Endothelial cell of umbilical vein (primary cell): ENCODE data around the gene NKX2-8. TPM values are rescaled to one million over a fixed set of nuclear protein-coding genes. Genes with fewer than 3 reads are reported as not detected.

ENCODE experiments used
- BruUV-seq: library from RNA; stranded (reverse); fragments of 400-500 nt; replicated peaks from 2 replicates; lab custom pipeline; 2021; lab: Mats Ljungman, UMichigan
- CTCF ChIA-PET: fragments of 300-600, 350-600 bp; sonication (Branson Sonifier 250); formaldehyde crosslinking; loops from one replicate; lab custom pipeline; 2021; ENCODE audit warnings: antibody characterized with exemption, inconsistent platforms; lab: Charles Lee
- POLR2A ChIA-PET: fragments of 300-600, 350-600 bp; sonication (Branson Sonifier 250); formaldehyde crosslinking; loops from one replicate; lab custom pipeline; 2021; ENCODE audit warnings: antibody characterized with exemption, inconsistent platforms; lab: Charles Lee
- DNase-seq: peaks from one replicate; pipeline ENCODE4 v3.0.0-alpha.2; 2011; ENCODE audit warnings: low read depth, low spot score
- FAIRE-seq: peaks from 2 replicates; lab custom pipeline; 2011; peaks lifted over from hg19 to GRCh38; lab: Jason Lieb, UNC
- H2AFZ ChIP-seq: 2 replicates; pipeline ENCODE4 v1.6.0; 2012; ENCODE audit warnings: low read depth, low read length, control low read depth, inconsistent platforms
- H3K27ac ChIP-seq: 2 replicates; pipeline ENCODE4 v1.5.1; 2011; ENCODE audit warnings: low read depth, mild to moderate bottlenecking, control low read depth, low read length, moderate library complexity; ENCODE audit not compliant: insufficient read depth
- H3K27me3 ChIP-seq, 2 experiments: 2 replicates each; pipeline versions ENCODE4 v1.6.0 to v1.6.1; 2011; ENCODE audit warnings: low read length in 2 of 2, mixed read lengths in 1 of 2; ENCODE audit not compliant: control insufficient read depth in 2 of 2, insufficient read depth in 2 of 2
- H3K36me3 ChIP-seq, 2 experiments: 2 replicates in 1 of 2; 3 replicates in 1 of 2; pipeline ENCODE4 v1.5.1; 2011; ENCODE audit warnings: low read length in 2 of 2, mild to moderate bottlenecking in 1 of 2, moderate library complexity in 1 of 2; ENCODE audit not compliant: control insufficient read depth in 2 of 2, insufficient read depth in 2 of 2; ENCODE audit errors: extremely low read depth in 1 of 2
- H3K4me1 ChIP-seq: 3 replicates; pipeline ENCODE4 v1.5.1; 2011; ENCODE audit warnings: mild to moderate bottlenecking, low read length; ENCODE audit not compliant: control insufficient read depth, insufficient read depth; ENCODE audit errors: extremely low read depth
- H3K4me2 ChIP-seq: 2 replicates; pipeline ENCODE4 v1.6.1; 2011; ENCODE audit warnings: low read length, control low read depth, mixed read lengths; ENCODE audit not compliant: insufficient read depth
- H3K4me3 ChIP-seq, 3 experiments: fragments of 200-600 bp in 1 of 3; sonication (generic), shearing (Covaris generic) in 1 of 3; replicated peaks in 1 of 3; 2 replicates each; pipeline ENCODE4 v1.5.1; 2011 to 2016; ENCODE audit warnings: control low read depth in 3 of 3, low read length in 3 of 3, mild to moderate bottlenecking in 2 of 3, inconsistent platforms in 1 of 3, low read depth in 1 of 3, moderate library complexity in 1 of 3; ENCODE audit not compliant: insufficient read depth in 1 of 3
- H3K79me2 ChIP-seq: 2 replicates; pipeline ENCODE4 v1.6.0; 2012; ENCODE audit warnings: low read length, inconsistent platforms; ENCODE audit not compliant: control insufficient read depth, insufficient read depth
- H3K9ac ChIP-seq: replicated peaks from 2 replicates; pipeline ENCODE3; 2011; ENCODE audit warnings: low read length, control low read depth; ENCODE audit not compliant: insufficient read depth; ENCODE audit errors: extremely low read depth
- H3K9me1 ChIP-seq: replicated peaks from 3 replicates; pipeline ENCODE4 v1.6.0; 2011; ENCODE audit warnings: mild to moderate bottlenecking, low read length; ENCODE audit not compliant: control insufficient read depth, insufficient read depth; ENCODE audit errors: extremely low read depth
- H3K9me3 ChIP-seq: replicated peaks from 2 replicates; pipeline ENCODE4 v1.5.1; 2012; ENCODE audit warnings: low read length, inconsistent platforms; ENCODE audit not compliant: control insufficient read depth, insufficient read depth
- H4K20me1 ChIP-seq: replicated peaks from 2 replicates; pipeline ENCODE3; 2011; ENCODE audit warnings: mild to moderate bottlenecking, low read length; ENCODE audit not compliant: control insufficient read depth, insufficient read depth; ENCODE audit errors: extremely low read depth
- CTCF ChIP-seq, 2 donors: IDR thresholded peaks; 1 replicate in 1 of 2; 2 replicates in 1 of 2; pipeline ENCODE4 v1.5.1; 2011; ENCODE audit warnings: low read length in 2 of 2, mild to moderate bottlenecking in 2 of 2, moderate library complexity in 2 of 2, control low read depth in 1 of 2, inconsistent platforms in 1 of 2, low read depth in 1 of 2; ENCODE audit not compliant: insufficient read depth in 1 of 2; ENCODE audit errors: extremely low read depth in 1 of 2
- EZH2 ChIP-seq: IDR thresholded peaks from 2 replicates; pipeline ENCODE4 v1.6.1; 2012; ENCODE audit warnings: borderline replicate concordance, low read depth, mild to moderate bottlenecking, moderate library complexity, low read length, inconsistent platforms; ENCODE audit not compliant: severe bottlenecking
- FOS ChIP-seq: IDR thresholded peaks from 2 replicates; pipeline ENCODE4 v1.6.1; 2011; ENCODE audit warnings: mild to moderate bottlenecking, low read length, moderate library complexity, borderline replicate concordance; ENCODE audit not compliant: insufficient read depth
- GATA2 ChIP-seq: IDR thresholded peaks from 2 replicates; pipeline ENCODE4 v1.7.0; 2011; ENCODE audit warnings: low read depth, mild to moderate bottlenecking, moderate library complexity, mixed read lengths, low read length; ENCODE audit not compliant: insufficient read length, insufficient read depth
- JUN ChIP-seq: IDR thresholded peaks from 2 replicates; pipeline ENCODE4 v1.6.1; 2011; ENCODE audit warnings: borderline replicate concordance, low read depth; ENCODE audit not compliant: insufficient read length, insufficient read depth
- MAX ChIP-seq: IDR thresholded peaks from 2 replicates; pipeline ENCODE4 v1.6.1; 2011; ENCODE audit not compliant: insufficient read depth, insufficient read length
- MYC ChIP-seq: IDR thresholded peaks from one replicate; pipeline ENCODE4 v1.6.1; 2011; ENCODE audit warnings: mild to moderate bottlenecking, low read depth, low read length
- POLR2A ChIP-seq: IDR thresholded peaks from 2 replicates; pipeline ENCODE4 v1.6.1; 2012; ENCODE audit warnings: low read depth, mild to moderate bottlenecking, control low read depth, low read length
- POLR2AphosphoS5 ChIP-seq: IDR thresholded peaks from 2 replicates; pipeline ENCODE4 v1.6.1; 2012; ENCODE audit warnings: low read depth, mild to moderate bottlenecking, control low read depth, low read length, moderate library complexity; ENCODE audit not compliant: insufficient read depth
- dilution Hi-C: fragments of 300-500 bp; cut with MboI; formaldehyde crosslinking; loops from one replicate; pipeline ENCODE4 v1.15.0; 2019; ENCODE audit warnings: low sequenced_read_pairs; ENCODE audit not compliant: extremely low pct_ligation_motif_present
- intact Hi-C: fragments of 100-400 bp; cut with micrococcal nuclease; formaldehyde crosslinking; loops from one replicate; pipeline ENCODE4 v1.10.0; 2022
- polyA plus RNA-seq, 4 experiments: library from polyadenylated mRNA; depleted of rRNA in 3 of 4; stranded (reverse) in 3 of 4; unstranded in 1 of 4; fragments of >200 nt; gene quantifications; 2 replicates each; pipeline versions ENCODE4 v1.2.1 to v1.2.3, GENCODE V29; 2011 to 2012; ENCODE audit warnings: missing spikeins in 1 of 4
- total RNA-seq: library from RNA; stranded (reverse); gene quantifications from 2 replicates; pipeline ENCODE4 v1.2.3, GENCODE V29; 2021

NKX2-8 gene
- total and polyA plus RNA-seq, 2 donors (not counting 3 experiments of a cell fraction or from before 2014, with no cell fraction given) = not detected

- Histone ChIP-seq H3K9ac (no peak overlapping the region), H3K27ac (no peak overlapping the region), H3K79me2 (no peaks in the 10 kb centered on the region), H3K27me3 (peaks cover 2 to 3% of the 10 kb centered on the region in 2 experiments), H3K4me3 (no peak overlapping the region), H3K9me1 (no peaks in the 10 kb centered on the region), H3K9me3 (no peaks in the 10 kb centered on the region), H4K20me1 (no peaks in the 10 kb centered on the region), H3K4me2 (no peak overlapping the region), H3K36me3 (no peaks in the 10 kb centered on the region), H3K4me1 (no peaks in the 10 kb centered on the region), H2AFZ (no peak overlapping the region)
- peak; percentile 72 to 73 for TF ChIP-seq CTCF (IDR thresholded peaks at IDR 0.05; ENCODE audit: extremely low read depth in 1 of 2, insufficient read depth in 1 of 2, low read depth in 1 of 2, low read length in 2 of 2)
- TF ChIP-seq GATA2 = no peak
- ChIA-PET POLR2A (no interaction called here), CTCF (interaction anchor here (0.6 to 3.9 kb wide), 16 partner anchors 11 to 725 kb away, joined by 3 to 89 read pairs (median 3); no protein-coding TSS in a partner anchor)
- dilution Hi-C loops (no loop called here), intact Hi-C loops (loop anchor here (1.0 to 2.0 kb wide), 3 partner anchors 52 to 722 kb away; no protein-coding TSS in a partner anchor)
- no TSS peak for BruUV-seq
- DNase-seq (peak; percentile 70), FAIRE-seq (peak; percentile 92)
Observed at GRCh38 chr14:36604757-36605505, 22.5 kb upstream of the NKX2-8 start.

GRCh38 chr14:36600431-36600830 is 18.0 kb upstream of the NKX2-8 start:
- H3K9me3 ChIP-seq = no peaks in the 10 kb centered on the region
- intact Hi-C loops = no loop called here
- POLR2A ChIA-PET = no interaction called here
- H3K4me2 ChIP-seq = no peak overlapping the region
- CTCF ChIA-PET = interaction anchor here (1.1 to 1.5 kb wide), 2 partner anchors 11 to 47 kb away, joined by 3 read pairs; no protein-coding TSS in a partner anchor
- no peak for DNase-seq
- H4K20me1 ChIP-seq = no peaks in the 10 kb centered on the region
- no peaks in the 10 kb centered on the region for H3K4me1 ChIP-seq
- no peaks in the 10 kb centered on the region for H3K79me2 ChIP-seq
- H3K27ac ChIP-seq = no peak overlapping the region
- no peak overlapping the region for H2AFZ ChIP-seq
- no peak overlapping the region for H3K4me3 ChIP-seq
- TF ChIP-seq CTCF (IDR thresholded peaks at IDR 0.05; ENCODE audit: extremely low read depth in 1 of 2, insufficient read depth in 1 of 2, low read depth in 1 of 2, low read length in 2 of 2) = no peak
- TF ChIP-seq EZH2 = no peak
- no peak for TF ChIP-seq POLR2AphosphoS5
- no peak for TF ChIP-seq GATA2
- TF ChIP-seq MAX = no peak
- no peak for TF ChIP-seq JUN
- TF ChIP-seq FOS = no peak
- no peak for TF ChIP-seq MYC
- TF ChIP-seq POLR2A = no peak
- H3K9ac ChIP-seq = no peak overlapping the region
- no peaks in the 10 kb centered on the region for H3K9me1 ChIP-seq
- H3K36me3 ChIP-seq = no peaks in the 10 kb centered on the region
- no peak for FAIRE-seq
- dilution Hi-C loops = no loop called here
- BruUV-seq = no TSS peak
- H3K27me3 ChIP-seq = peaks cover 2 to 5% of the 10 kb centered on the region in 2 experiments
